A549 treated with AZD2906 at 1 μM for 4 hours (cell line): ENCODE data around the gene CYTH3. TPM values are rescaled to one million over a fixed set of nuclear protein-coding genes. Genes with fewer than 3 reads are reported as not detected.

ENCODE experiments used
- total RNA-seq: library from RNA; stranded (reverse); fragments of 200-300 nt; extraction: Qiagen RNA extraction; gene quantifications from 5 replicates; pipeline ENCODE4 v1.2.3, GENCODE V29; 2022

Gene CYTH3
- total RNA-seq, result 29.4 to 33.5 TPM (median 32.0 TPM) in 5 replicates

GRCh38 chr7:6272481-6273323, at the start of gene CYTH3:
CYTH3 (minus strand) TSS chr7:6272624; CDS start chr7:6272507, 117 bp downstream.

Other genes with a start within 250 kb of the CYTH3 start
- gene ANKRD61, start 241.2 kb downstream of the CYTH3 start, total RNA-seq, result 0.51 to 0.78 TPM (median 0.71 TPM) in 5 replicates
- 60.7 to 78.9 TPM (median 71.5 TPM) in 5 replicates for gene EIF2AK1, start 213.4 kb downstream of the CYTH3 start, total RNA-seq
- 6.6 to 8.3 TPM (median 7.9 TPM) in 5 replicates for gene USP42, start 167.7 kb downstream of the CYTH3 start, total RNA-seq
- gene FAM220A, start 76.3 kb upstream of the CYTH3 start, total RNA-seq, result 13.2 to 17.3 TPM (median 15.8 TPM) in 5 replicates
- gene RAC1, start 101.9 kb upstream of the CYTH3 start, total RNA-seq, result 259 to 393 TPM (median 388 TPM) in 5 replicates
- gene DAGLB, start 175.3 kb upstream of the CYTH3 start, total RNA-seq, result 20.7 to 23.3 TPM (median 23.0 TPM) in 5 replicates
- gene KDELR2, start 211.5 kb upstream of the CYTH3 start, total RNA-seq, result 116 to 138 TPM (median 136 TPM) in 5 replicates